Upper lobe of left lung (tissue), 6 donors: ENCODE data around the gene MATN4. TPM values are rescaled to one million over a fixed set of nuclear protein-coding genes. Genes with fewer than 3 reads are reported as not detected.

Experiments used
- ATAC-seq, 2 donors: fragments of 200-7000 bp; cut with Tn5 transposase; one replicate each; pipeline ENCODE4 v1.9.1; 2022; ENCODE audit warnings: mild to moderate bottlenecking in 2 of 2, moderate library complexity in 2 of 2; ENCODE audit not compliant: low FRiP score in 2 of 2
- DNase-seq, 2 donors: peaks; one replicate each; pipeline ENCODE4 v3.0.0-alpha.2; 2019 to 2020
- H3K27ac ChIP-seq, 4 donors: fragments of 200-600 bp; sonication (generic); one replicate each; pipeline ENCODE4 v1.5.1; 2016 to 2019
- H3K27me3 ChIP-seq, 4 donors: fragments of 200-600 bp; sonication (generic); one replicate each; pipeline ENCODE4 v1.5.1; 2017 to 2019
- H3K36me3 ChIP-seq, 4 donors: fragments of 200-600 bp; sonication (generic); one replicate each; pipeline ENCODE4 v1.5.1; 2016 to 2019
- H3K4me1 ChIP-seq, 4 donors: fragments of 200-600 bp; sonication (generic); one replicate each; pipeline ENCODE4 v1.5.1; 2018 to 2019
- H3K4me3 ChIP-seq, 4 donors: fragments of 200-600 bp; sonication (generic); one replicate each; pipeline ENCODE4 v1.5.1; 2017 to 2019; ENCODE audit warnings: mild to moderate bottlenecking in 2 of 4, moderate library complexity in 1 of 4
- H3K9me3 ChIP-seq, 4 donors: fragments of 200-600 bp; sonication (generic); one replicate each; pipeline ENCODE4 v1.5.1; 2018 to 2019
- EP300 ChIP-seq, 4 donors: sonication (generic); formaldehyde crosslinking; IDR thresholded peaks; one replicate each; pipeline ENCODE4 v1.5.1; 2017; ENCODE audit warnings: antibody characterized with exemption in 4 of 4, control low read depth in 2 of 4
- POLR2A ChIP-seq, 4 donors: fragments of 450-650 bp; IDR thresholded peaks; one replicate each; pipeline ENCODE4 v1.5.1; 2016 to 2017; ENCODE audit warnings: antibody characterized with exemption in 4 of 4, mild to moderate bottlenecking in 2 of 4
- POLR2AphosphoS5 ChIP-seq, 2 donors: sonication (generic); formaldehyde crosslinking; IDR thresholded peaks; one replicate each; pipeline ENCODE4 v1.5.1; 2017; ENCODE audit warnings: antibody characterized with exemption in 2 of 2
- WGBS, 2 donors: methylation state at CpG; one replicate each; pipeline ENCODE4 v1.1.5; 2017 to 2018; 5-methylcytosine and 5-hydroxymethylcytosine counted together
- total RNA-seq, 6 donors: library from RNA; depleted of rRNA in 4 of 6; stranded (reverse); fragments of >200 nt in 4 of 6; gene quantifications; one replicate each; pipeline versions ENCODE4 v1.1.0 to v1.2.1, GENCODE V29; 2016 to 2021
- TF ChIP-seq, protein P1 (sequence below), 6 experiments: fragments of 450-650 bp in 4 of 6; fragments of 200-600 bp in 2 of 6; sonication (generic) in 2 of 6; IDR thresholded peaks; one replicate each; pipeline ENCODE4 v1.5.1; 2016 to 2019; ENCODE audit warnings: antibody characterized with exemption in 6 of 6
- donor health status: DM: no; HTN: no; CAD: no; lungs with moderate emphysema.
- donor health status: DM: no; HTN: yes; CAD: no; lungs with severe emphysema.

MATN4 gene
- total RNA-seq, 6 donors from 2014 or later: 0.30 to 0.44 TPM; not detected in 4

DNA sequence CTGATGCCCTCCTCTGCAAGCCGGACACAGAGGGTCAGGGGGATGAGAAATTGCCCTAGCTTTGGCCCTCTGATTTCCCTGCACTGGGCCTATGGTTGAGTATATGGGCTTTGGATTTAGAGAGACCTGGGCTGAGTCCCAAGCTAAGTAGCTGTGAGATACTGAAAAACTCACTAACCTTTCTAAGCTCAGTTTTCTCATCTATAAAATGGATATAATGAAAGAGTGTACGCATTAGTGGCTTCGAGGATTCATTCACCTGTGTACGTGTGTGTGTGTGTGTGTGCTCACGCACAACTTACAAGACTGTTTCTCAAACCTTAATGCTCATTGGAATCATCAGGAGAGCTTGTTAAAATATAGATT, 14.1 kb downstream of the MATN4 start:
- Histone ChIP-seq H3K4me3 (peak overlapping the region in 3 of 4 donors; percentile 43 to 60 (median 58)), H3K36me3 (no peaks in the 10 kb centered on the region), H3K27me3 (no peaks in the 10 kb centered on the region), H3K27ac (peak overlapping the region in 2 of 4 donors; percentile 31 to 72), H3K4me1 (peaks cover 16 to 25% (median 19%) of the 10 kb centered on the region in 4 donors), H3K9me3 (no peaks in the 10 kb centered on the region)
- TF ChIP-seq, protein P1, sequence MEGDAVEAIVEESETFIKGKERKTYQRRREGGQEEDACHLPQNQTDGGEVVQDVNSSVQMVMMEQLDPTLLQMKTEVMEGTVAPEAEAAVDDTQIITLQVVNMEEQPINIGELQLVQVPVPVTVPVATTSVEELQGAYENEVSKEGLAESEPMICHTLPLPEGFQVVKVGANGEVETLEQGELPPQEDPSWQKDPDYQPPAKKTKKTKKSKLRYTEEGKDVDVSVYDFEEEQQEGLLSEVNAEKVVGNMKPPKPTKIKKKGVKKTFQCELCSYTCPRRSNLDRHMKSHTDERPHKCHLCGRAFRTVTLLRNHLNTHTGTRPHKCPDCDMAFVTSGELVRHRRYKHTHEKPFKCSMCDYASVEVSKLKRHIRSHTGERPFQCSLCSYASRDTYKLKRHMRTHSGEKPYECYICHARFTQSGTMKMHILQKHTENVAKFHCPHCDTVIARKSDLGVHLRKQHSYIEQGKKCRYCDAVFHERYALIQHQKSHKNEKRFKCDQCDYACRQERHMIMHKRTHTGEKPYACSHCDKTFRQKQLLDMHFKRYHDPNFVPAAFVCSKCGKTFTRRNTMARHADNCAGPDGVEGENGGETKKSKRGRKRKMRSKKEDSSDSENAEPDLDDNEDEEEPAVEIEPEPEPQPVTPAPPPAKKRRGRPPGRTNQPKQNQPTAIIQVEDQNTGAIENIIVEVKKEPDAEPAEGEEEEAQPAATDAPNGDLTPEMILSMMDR (IDR thresholded peaks at IDR 0.05): no peak
- no peak for TF ChIP-seq EP300 (IDR thresholded peaks at IDR 0.05)
- no peak for TF ChIP-seq POLR2AphosphoS5 (IDR thresholded peaks at IDR 0.05)
- TF ChIP-seq POLR2A (IDR thresholded peaks at IDR 0.05): no peak
- WGBS, 2 donors: 54 to 56% methylated on average over 5 of the region's 5 CpGs
- ATAC-seq (no peak), DNase-seq (no peak)

DNA sequence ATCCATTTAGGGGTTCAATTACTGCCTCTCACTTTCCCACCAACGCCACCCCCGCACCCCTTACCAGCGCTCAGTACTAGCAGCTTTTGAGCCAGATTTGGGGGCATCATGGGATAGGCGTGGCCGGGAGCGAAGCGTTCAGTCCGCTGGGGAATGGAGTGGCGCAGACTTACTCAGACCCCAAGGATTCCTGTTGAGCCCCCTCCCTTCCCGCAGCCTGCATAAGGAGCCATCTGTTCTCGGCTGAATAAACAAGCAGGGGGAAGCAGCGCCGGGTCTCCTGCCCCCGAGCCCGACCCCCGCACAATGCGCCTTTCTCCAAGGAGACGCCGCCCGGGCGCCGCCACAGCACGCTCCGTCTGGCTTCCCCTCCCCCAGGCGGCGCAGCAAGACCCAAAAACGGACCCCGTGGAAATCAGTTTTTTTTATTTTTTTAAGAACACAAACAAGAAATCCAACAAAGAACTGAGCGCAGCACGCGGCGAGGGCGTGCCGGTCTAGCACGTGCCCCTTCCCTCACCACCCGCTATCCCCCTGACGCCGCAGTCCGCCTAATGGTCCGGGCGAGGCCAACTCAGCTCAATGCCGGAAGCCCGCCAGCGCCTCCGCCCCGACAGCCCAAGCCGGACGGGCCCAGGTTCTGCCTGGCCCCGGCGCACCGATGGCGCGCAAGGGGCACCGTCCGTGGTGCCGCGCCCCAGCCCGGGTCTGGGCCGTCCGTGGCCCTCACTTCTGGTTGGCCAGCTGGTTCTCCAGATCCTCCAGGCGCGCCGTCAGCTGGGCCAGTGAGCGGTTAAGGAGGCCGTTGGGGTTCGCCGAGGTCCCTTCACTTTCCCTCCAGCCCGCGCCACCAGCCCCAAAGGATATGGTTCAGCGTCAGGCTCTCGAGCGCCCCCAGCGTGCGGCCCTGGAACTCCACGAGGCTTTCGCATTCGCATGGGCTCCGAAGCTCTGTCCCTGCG, 14.8 kb downstream of the MATN4 start:
- Histone ChIP-seq H3K4me1 (peaks cover 16 to 25% (median 19%) of the 10 kb centered on the region in 4 donors), H3K27ac (peak overlapping the region; percentile 31 to 72 (median 54)), H3K27me3 (no peaks in the 10 kb centered on the region), H3K9me3 (no peaks in the 10 kb centered on the region), H3K36me3 (no peaks in the 10 kb centered on the region), H3K4me3 (peak overlapping the region; percentile 34 to 60 (median 50))
- peak; percentile 88 to 98 for DNase-seq
- TF ChIP-seq EP300 (IDR thresholded peaks at IDR 0.05) (no peak), POLR2A (IDR thresholded peaks at IDR 0.05) (peak in 1 of 4 donors; percentile 55), POLR2AphosphoS5 (IDR thresholded peaks at IDR 0.05) (no peak)
- TF ChIP-seq, protein P1 (IDR thresholded peaks at IDR 0.05): peak; percentile 91 to 99 (median 94)
- ATAC-seq: peak; percentile 92 to 94
- 6% methylated on average over 29 to 74 of the region's 79 CpGs for WGBS, 2 donors

DNA sequence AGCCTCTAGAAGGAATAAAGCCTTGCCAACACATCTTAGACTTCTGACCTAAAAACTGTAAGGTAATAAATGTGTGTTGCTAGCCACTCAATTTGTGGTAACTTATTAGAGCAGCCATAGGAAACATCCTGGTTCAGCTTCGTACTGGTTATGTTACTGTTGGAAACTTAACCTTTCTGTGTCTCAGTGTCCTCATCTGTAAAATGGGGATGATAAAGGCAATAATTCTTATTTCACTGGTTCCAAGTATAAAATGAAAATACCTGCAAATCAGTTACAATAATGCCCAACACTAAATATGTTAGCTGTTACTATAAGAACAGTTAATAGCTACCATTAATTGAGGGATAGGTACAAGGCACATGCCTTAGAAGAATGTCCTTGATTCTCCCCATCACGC, 15.8 kb downstream of the MATN4 start:
- TF ChIP-seq POLR2A (IDR thresholded peaks at IDR 0.05) (no peak), EP300 (IDR thresholded peaks at IDR 0.05) (no peak), POLR2AphosphoS5 (IDR thresholded peaks at IDR 0.05) (no peak)
- TF ChIP-seq, protein P1 (IDR thresholded peaks at IDR 0.05): peak in 1 of 6 experiments; percentile 8
- H3K9me3 ChIP-seq: no peaks in the 10 kb centered on the region
- DNase-seq: no peak

DNA sequence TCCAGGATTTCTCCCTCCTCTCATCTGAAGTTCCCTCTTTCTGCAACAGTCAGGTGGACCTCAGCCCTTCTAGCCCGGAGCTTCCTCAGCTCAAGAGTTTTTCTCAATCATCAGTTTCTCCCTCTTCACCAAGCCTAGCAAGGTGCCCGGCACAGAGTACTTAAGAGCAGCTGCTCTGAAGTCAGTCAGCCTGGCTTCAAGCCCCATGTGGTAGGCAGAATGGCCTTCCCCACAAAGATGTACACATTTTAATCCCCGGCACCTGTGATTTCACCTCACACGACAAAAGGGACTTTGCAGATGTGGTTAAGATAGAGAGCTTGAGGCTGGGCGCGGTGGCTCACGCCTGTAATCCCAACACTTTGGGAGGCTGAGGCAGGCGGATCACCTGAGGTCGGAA, 16.6 kb downstream of the MATN4 start:
- peaks cover 16 to 25% (median 19%) of the 10 kb centered on the region in 4 donors for H3K4me1 ChIP-seq
- 83 to 85% methylated on average over 9 of the region's 9 CpGs for WGBS, 2 donors
- no peak for ATAC-seq
- no peak overlapping the region for H3K4me3 ChIP-seq
- H3K27me3 ChIP-seq: no peaks in the 10 kb centered on the region
- H3K36me3 ChIP-seq: no peaks in the 10 kb centered on the region
- no peak overlapping the region for H3K27ac ChIP-seq
- no peak for DNase-seq
- TF ChIP-seq, protein P1 (IDR thresholded peaks at IDR 0.05): no peak
- TF ChIP-seq POLR2AphosphoS5 (IDR thresholded peaks at IDR 0.05) (no peak), POLR2A (IDR thresholded peaks at IDR 0.05) (no peak), EP300 (IDR thresholded peaks at IDR 0.05) (no peak)
- no peaks in the 10 kb centered on the region for H3K9me3 ChIP-seq

More for the DNA sequence above, 15.8 kb downstream of the MATN4 start:
- peaks cover 16 to 25% (median 19%) of the 10 kb centered on the region in 4 donors for H3K4me1 ChIP-seq
- WGBS, 2 donors: 90 to 91% methylated on average over 2 of the region's 2 CpGs
- no peaks in the 10 kb centered on the region for H3K27me3 ChIP-seq
- ATAC-seq: no peak
- H3K27ac ChIP-seq: no peak overlapping the region
- no peak overlapping the region for H3K4me3 ChIP-seq
- H3K36me3 ChIP-seq: no peaks in the 10 kb centered on the region
